ENCODE data around the gene C15orf39. TPM values are rescaled to one million over a fixed set of nuclear protein-coding genes. Genes with fewer than 3 reads are reported as not detected.

C15orf39 gene
- total and polyA plus RNA-seq, 9 of the 15 experiments (the other 6 are each of a cell fraction or from before 2014, with no cell fraction given): 0.31 to 29.8 (median 4.4) TPM

GRCh38 chr15:75163150-75163564 is 38.5 kb upstream of the C15orf39 start (continued):
- TF ChIP-seq ARID3A (IDR thresholded peaks at IDR 0.05; ENCODE audit: borderline replicate concordance, low read depth, low read length): peak; percentile 87; the same call in 1 of the 2 replicates
- peak; percentile 60; the same call in 1 of the 2 replicates for TF ChIP-seq MTA1 (IDR thresholded peaks at IDR 0.05; ENCODE audit: borderline replicate concordance)
- peak; percentile 80 for TF ChIP-seq NFIC (IDR thresholded peaks at IDR 0.05)
- TF ChIP-seq, protein P1, sequence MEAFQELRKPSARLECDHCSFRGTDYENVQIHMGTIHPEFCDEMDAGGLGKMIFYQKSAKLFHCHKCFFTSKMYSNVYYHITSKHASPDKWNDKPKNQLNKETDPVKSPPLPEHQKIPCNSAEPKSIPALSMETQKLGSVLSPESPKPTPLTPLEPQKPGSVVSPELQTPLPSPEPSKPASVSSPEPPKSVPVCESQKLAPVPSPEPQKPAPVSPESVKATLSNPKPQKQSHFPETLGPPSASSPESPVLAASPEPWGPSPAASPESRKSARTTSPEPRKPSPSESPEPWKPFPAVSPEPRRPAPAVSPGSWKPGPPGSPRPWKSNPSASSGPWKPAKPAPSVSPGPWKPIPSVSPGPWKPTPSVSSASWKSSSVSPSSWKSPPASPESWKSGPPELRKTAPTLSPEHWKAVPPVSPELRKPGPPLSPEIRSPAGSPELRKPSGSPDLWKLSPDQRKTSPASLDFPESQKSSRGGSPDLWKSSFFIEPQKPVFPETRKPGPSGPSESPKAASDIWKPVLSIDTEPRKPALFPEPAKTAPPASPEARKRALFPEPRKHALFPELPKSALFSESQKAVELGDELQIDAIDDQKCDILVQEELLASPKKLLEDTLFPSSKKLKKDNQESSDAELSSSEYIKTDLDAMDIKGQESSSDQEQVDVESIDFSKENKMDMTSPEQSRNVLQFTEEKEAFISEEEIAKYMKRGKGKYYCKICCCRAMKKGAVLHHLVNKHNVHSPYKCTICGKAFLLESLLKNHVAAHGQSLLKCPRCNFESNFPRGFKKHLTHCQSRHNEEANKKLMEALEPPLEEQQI (IDR thresholded peaks at IDR 0.05): peak; percentile 60
- TF ChIP-seq SMAD4 (CRISPR knock-in tag; conservative IDR thresholded peaks at IDR 0.05): peak; percentile 82
- 0 out of 2 replicates have a peak, but pooled peaks have one; percentile 23 for TF ChIP-seq L3MBTL2 (IDR thresholded peaks at IDR 0.05)
- peak; percentile 95 for TF ChIP-seq SMARCC2 (IDR thresholded peaks at IDR 0.05; ENCODE audit: low read depth)
- TF ChIP-seq, protein P2, sequence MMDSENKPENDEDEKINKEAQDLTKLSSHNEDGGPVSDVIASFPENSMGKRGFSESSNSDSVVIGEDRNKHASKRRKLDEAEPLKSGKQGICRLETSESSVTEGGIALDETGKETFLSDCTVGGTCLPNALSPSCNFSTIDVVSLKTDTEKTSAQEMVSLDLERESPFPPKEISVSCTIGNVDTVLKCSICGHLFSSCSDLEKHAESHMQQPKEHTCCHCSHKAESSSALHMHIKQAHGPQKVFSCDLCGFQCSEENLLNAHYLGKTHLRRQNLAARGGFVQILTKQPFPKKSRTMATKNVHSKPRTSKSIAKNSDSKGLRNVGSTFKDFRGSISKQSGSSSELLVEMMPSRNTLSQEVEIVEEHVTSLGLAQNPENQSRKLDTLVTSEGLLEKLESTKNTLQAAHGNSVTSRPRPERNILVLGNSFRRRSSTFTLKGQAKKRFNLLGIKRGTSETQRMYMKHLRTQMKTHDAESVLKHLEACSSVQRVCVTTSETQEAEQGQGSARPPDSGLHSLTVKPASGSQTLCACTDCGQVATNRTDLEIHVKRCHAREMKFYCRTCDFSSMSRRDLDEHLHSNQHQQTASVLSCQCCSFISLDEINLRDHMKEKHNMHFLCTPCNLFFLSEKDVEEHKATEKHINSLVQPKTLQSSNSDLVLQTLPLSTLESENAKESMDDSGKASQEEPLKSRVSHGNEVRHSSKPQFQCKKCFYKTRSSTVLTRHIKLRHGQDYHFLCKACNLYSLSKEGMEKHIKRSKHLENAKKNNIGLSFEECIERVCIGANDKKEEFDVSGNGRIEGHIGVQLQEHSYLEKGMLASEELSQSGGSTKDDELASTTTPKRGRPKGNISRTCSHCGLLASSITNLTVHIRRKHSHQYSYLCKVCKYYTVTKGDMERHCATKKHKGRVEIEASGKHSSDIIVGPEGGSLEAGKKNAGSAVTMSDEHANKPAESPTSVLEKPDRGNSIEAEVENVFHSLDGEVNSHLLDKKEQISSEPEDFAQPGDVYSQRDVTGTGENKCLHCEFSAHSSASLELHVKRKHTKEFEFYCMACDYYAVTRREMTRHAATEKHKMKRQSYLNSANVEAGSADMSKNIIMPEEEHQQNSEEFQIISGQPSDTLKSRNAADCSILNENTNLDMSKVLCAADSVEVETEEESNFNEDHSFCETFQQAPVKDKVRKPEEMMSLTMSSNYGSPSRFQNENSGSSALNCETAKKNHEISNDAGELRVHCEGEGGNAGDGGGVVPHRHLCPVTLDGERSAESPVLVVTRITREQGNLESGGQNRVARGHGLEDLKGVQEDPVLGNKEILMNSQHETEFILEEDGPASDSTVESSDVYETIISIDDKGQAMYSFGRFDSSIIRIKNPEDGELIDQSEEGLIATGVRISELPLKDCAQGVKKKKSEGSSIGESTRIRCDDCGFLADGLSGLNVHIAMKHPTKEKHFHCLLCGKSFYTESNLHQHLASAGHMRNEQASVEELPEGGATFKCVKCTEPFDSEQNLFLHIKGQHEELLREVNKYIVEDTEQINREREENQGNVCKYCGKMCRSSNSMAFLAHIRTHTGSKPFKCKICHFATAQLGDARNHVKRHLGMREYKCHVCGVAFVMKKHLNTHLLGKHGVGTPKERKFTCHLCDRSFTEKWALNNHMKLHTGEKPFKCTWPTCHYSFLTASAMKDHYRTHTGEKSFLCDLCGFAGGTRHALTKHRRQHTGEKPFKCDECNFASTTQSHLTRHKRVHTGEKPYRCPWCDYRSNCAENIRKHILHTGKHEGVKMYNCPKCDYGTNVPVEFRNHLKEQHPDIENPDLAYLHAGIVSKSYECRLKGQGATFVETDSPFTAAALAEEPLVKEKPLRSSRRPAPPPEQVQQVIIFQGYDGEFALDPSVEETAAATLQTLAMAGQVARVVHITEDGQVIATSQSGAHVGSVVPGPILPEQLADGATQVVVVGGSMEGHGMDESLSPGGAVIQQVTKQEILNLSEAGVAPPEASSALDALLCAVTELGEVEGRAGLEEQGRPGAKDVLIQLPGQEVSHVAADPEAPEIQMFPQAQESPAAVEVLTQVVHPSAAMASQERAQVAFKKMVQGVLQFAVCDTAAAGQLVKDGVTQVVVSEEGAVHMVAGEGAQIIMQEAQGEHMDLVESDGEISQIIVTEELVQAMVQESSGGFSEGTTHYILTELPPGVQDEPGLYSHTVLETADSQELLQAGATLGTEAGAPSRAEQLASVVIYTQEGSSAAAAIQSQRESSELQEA (IDR thresholded peaks at IDR 0.05; ENCODE audit: low read depth): no peak
- TF ChIP-seq TRIM24 (IDR thresholded peaks at IDR 0.05): peak; percentile 78 to 88
- peak; percentile 92 for TF ChIP-seq SOX6 (IDR thresholded peaks at IDR 0.05)
- no peak for TF ChIP-seq KDM4B (IDR thresholded peaks at IDR 0.05; ENCODE audit: borderline replicate concordance in 2 of 2, low read depth in 1 of 2)
- TF ChIP-seq RCOR1 (IDR thresholded peaks at IDR 0.05; ENCODE audit: borderline replicate concordance in 1 of 2, low read depth in 2 of 2, low read length in 2 of 2): peak; percentile 81 to 90; a peak in 3 of 4 replicates
- TF ChIP-seq BRD9 (IDR thresholded peaks at IDR 0.05; ENCODE audit: low read depth, partially characterized antibody): peak; percentile 51
- TF ChIP-seq ESRRA (IDR thresholded peaks at IDR 0.05; ENCODE audit: borderline replicate concordance, low read depth): peak; percentile 81; the same call in 1 of the 2 replicates
- peak; percentile 72 for TF ChIP-seq ATF7 (IDR thresholded peaks at IDR 0.05)
- no peak for TF ChIP-seq PRMT5 (CRISPR knock-in tag; IDR thresholded peaks at IDR 0.05)
- TF ChIP-seq ATF1 (CRISPR knock-in tag; IDR thresholded peaks at IDR 0.05): no peak
- peak; percentile 38 for TF ChIP-seq ATF1 (tag; IDR thresholded peaks at IDR 0.05)
